ENCODE results near the gene BRIX1. TPM values are rescaled to one million over a fixed set of nuclear protein-coding genes. Genes with fewer than 3 reads are reported as not detected.

BRIX1 gene
- total RNA-seq, 1 experiment from 2014 or later: 56.5 TPM

- Mint-ChIP-seq H3K27me3 (ENCODE audit: insufficient read depth, unreplicated experiment) (no peaks in the 10 kb centered on the region), H3K27ac (ENCODE audit: unreplicated experiment) (no peak overlapping the region), H3K4me3 (ENCODE audit: unreplicated experiment) (no peak overlapping the region), H3K36me3 (ENCODE audit: insufficient read depth, unreplicated experiment) (peaks cover 42% of the 10 kb centered on the region), H3K9me3 (ENCODE audit: unreplicated experiment) (no peaks in the 10 kb centered on the region), H3K4me1 (ENCODE audit: low read depth, unreplicated experiment) (peaks cover 15% of the 10 kb centered on the region)
- no TSS peak for BruUV-seq (replicated peaks)
- Histone ChIP-seq H3K4me3 (ENCODE audit: low read depth, low read length) (peak overlapping the region; percentile 75), H3K36me3 (ENCODE audit: control insufficient read depth, insufficient read depth, low read length) (peaks cover 4% of the 10 kb centered on the region; the same call in 1 of the 2 replicates), H3K9me3 (no peaks in the 10 kb centered on the region), H3K4me1 (peaks cover 14% of the 10 kb centered on the region; the same call in 1 of the 2 replicates), H3K27me3 (replicated peaks; ENCODE audit: control insufficient read depth, insufficient read depth, low read length) (no peaks in the 10 kb centered on the region)
- intact Hi-C loops (cut with micrococcal nuclease; ENCODE audit: unreplicated experiment): loop anchor here (2.0 kb wide), 2 partner anchors 14 to 910 kb away; partner anchors contain the start of gene DNAJC21
- ChIA-PET POLR2A (interaction anchor here (0.6 to 2.6 kb wide), 7 partner anchors 15 to 445 kb away, joined by 3 to 60 read pairs (median 7); partner anchors contain the start of genes DNAJC21 and TTC23L), CTCF (interaction anchor here (0.6 to 3.8 kb wide), 4 partner anchors 15 to 440 kb away, joined by 3 to 31 read pairs (median 7); partner anchors contain the start of gene DNAJC21)
- DNase-seq: peak; percentile 57 to 59
- TF ChIP-seq CTCF (IDR thresholded peaks at IDR 0.05; ENCODE audit: insufficient read depth in 1 of 2, low read depth in 1 of 2, low read length in 1 of 2, severe bottlenecking in 1 of 2, unreplicated experiment in 1 of 2): peak in 1 of 2 experiments; percentile 3
These were observed 806 bp upstream of the BRIX1 start for GRCh38 chr5:34914671-34915138.

DNA sequence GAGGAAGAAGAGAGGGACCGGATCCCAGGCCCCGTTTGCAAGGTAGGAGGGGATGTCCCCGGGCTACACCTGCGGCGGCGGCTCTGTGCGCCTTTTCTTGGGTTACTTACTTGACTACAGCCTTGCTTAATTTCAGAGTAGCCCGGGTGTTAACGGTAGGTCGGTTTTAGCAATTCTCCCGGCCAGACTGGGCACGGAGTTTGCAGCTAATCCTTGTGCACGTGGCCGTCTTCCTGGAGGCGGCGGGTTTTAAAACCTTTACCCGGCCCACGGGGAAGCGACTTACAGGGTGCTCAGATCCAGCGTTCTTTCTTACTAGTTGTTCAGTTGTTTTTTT lies 313 bp downstream of the BRIX1 start:
- H3K36me3 ChIP-seq (ENCODE audit: control insufficient read depth, insufficient read depth, low read length): peaks cover 3% of the 10 kb centered on the region; the same call in 1 of the 2 replicates
- Mint-ChIP-seq H3K27me3 (ENCODE audit: insufficient read depth, unreplicated experiment) (no peaks in the 10 kb centered on the region), H3K4me3 (ENCODE audit: unreplicated experiment) (no peak overlapping the region), H3K36me3 (ENCODE audit: insufficient read depth, unreplicated experiment) (peaks cover 51% of the 10 kb centered on the region), H3K27ac (ENCODE audit: unreplicated experiment) (no peak overlapping the region), H3K9me3 (ENCODE audit: unreplicated experiment) (no peaks in the 10 kb centered on the region), H3K4me1 (ENCODE audit: low read depth, unreplicated experiment) (peaks cover 15% of the 10 kb centered on the region)
- no peak for DNase-seq
- peak overlapping the region; percentile 75 for H3K4me3 ChIP-seq (ENCODE audit: low read depth, low read length)
- TSS peak; percentile 73 for BruUV-seq (replicated peaks)
- no peak for TF ChIP-seq CTCF (IDR thresholded peaks at IDR 0.05; ENCODE audit: insufficient read depth in 1 of 2, low read depth in 1 of 2, low read length in 1 of 2, severe bottlenecking in 1 of 2, unreplicated experiment in 1 of 2)
- POLR2A ChIA-PET: interaction anchor here (0.6 to 2.6 kb wide), 8 partner anchors 14 to 563 kb away, joined by 3 to 60 read pairs (median 5); partner anchors contain the start of genes DNAJC21, RAI14 and TTC23L
- H3K9me3 ChIP-seq: no peaks in the 10 kb centered on the region
- intact Hi-C loops (cut with micrococcal nuclease; ENCODE audit: unreplicated experiment): loop anchor here (2.0 kb wide), 2 partner anchors 13 to 911 kb away; partner anchors contain the start of gene DNAJC21
- CTCF ChIA-PET: interaction anchor here (1.4 to 3.8 kb wide), 3 partner anchors 14 to 441 kb away, joined by 5 to 31 read pairs (median 9); partner anchors contain the start of gene DNAJC21
- H3K27me3 ChIP-seq (replicated peaks; ENCODE audit: control insufficient read depth, insufficient read depth, low read length): no peaks in the 10 kb centered on the region
- H3K4me1 ChIP-seq: peaks cover 14% of the 10 kb centered on the region; the same call in 1 of the 2 replicates

GRCh38 chr5:34916518-34916917 lies 1.0 kb downstream of the BRIX1 start:
- no peak for TF ChIP-seq CTCF (IDR thresholded peaks at IDR 0.05; ENCODE audit: insufficient read depth in 1 of 2, low read depth in 1 of 2, low read length in 1 of 2, severe bottlenecking in 1 of 2, unreplicated experiment in 1 of 2)
- Histone ChIP-seq H3K36me3 (ENCODE audit: control insufficient read depth, insufficient read depth, low read length) (no peaks in the 10 kb centered on the region), H3K27me3 (replicated peaks; ENCODE audit: control insufficient read depth, insufficient read depth, low read length) (no peaks in the 10 kb centered on the region), H3K4me1 (peaks cover 14% of the 10 kb centered on the region; the same call in 1 of the 2 replicates), H3K4me3 (ENCODE audit: low read depth, low read length) (peak overlapping the region; percentile 75), H3K9me3 (no peaks in the 10 kb centered on the region)
- DNase-seq: no peak
- POLR2A ChIA-PET: interaction anchor here (0.7 kb wide), 1 partner anchor 13 kb away, joined by 3 read pairs; the partner anchor contains the start of gene DNAJC21
- intact Hi-C loops (cut with micrococcal nuclease; ENCODE audit: unreplicated experiment): no loop called here
- Mint-ChIP-seq H3K9me3 (ENCODE audit: unreplicated experiment) (no peaks in the 10 kb centered on the region), H3K4me1 (ENCODE audit: low read depth, unreplicated experiment) (peaks cover 15% of the 10 kb centered on the region), H3K27ac (ENCODE audit: unreplicated experiment) (no peak overlapping the region), H3K36me3 (ENCODE audit: insufficient read depth, unreplicated experiment) (peaks cover 54% of the 10 kb centered on the region), H3K4me3 (ENCODE audit: unreplicated experiment) (no peak overlapping the region), H3K27me3 (ENCODE audit: insufficient read depth, unreplicated experiment) (no peaks in the 10 kb centered on the region)
- CTCF ChIA-PET: interaction anchor here (2.0 to 3.8 kb wide), 2 partner anchors 13 to 442 kb away, joined by 5 to 31 read pairs; partner anchors contain the start of gene DNAJC21
- no TSS peak for BruUV-seq (replicated peaks)

Data from Caco-2 (cell line).